Keratinocyte (primary cell): ENCODE data around the gene SPECC1.

ENCODE experiments used
- CTCF ChIP-seq, 3 experiments: IDR thresholded peaks in 1 of 3; conservative IDR thresholded peaks in 1 of 3; optimal IDR thresholded peaks in 1 of 3; 2 replicates in 2 of 3; 3 replicates in 1 of 3; pipeline versions ENCODE3 to v1.5.1; 2011; ENCODE audit warnings: low read length in 3 of 3, mild to moderate bottlenecking in 3 of 3, moderate library complexity in 2 of 3, control low read depth in 1 of 3, inconsistent platforms in 1 of 3; ENCODE audit not compliant: insufficient read depth in 2 of 3; ENCODE audit errors: extremely low read depth in 1 of 3
- EZH2 ChIP-seq: IDR thresholded peaks from one replicate; pipeline ENCODE4 v1.6.1; 2012; ENCODE audit warnings: inconsistent platforms, mild to moderate bottlenecking, low read length, moderate library complexity

- TF ChIP-seq CTCF (optimal IDR thresholded peaks at IDR 0.05 in 1 of 3, IDR thresholded peaks at IDR 0.05 in 1 of 3, conservative IDR thresholded peaks at IDR 0.05 in 1 of 3; ENCODE audit: extremely low read depth in 1 of 3, insufficient read depth in 2 of 3, low read length in 3 of 3) = no peak
- no peak for TF ChIP-seq EZH2
Measured at GRCh38 chr17:20066253-20066652, 57.1 kb downstream of the SPECC1 start.
